CD4-positive, alpha-beta T cell treated with Interleukin-1 beta for 1 hour (primary cell): ENCODE data around the gene PAX2.
A peak's percentile ranks its signal among the peaks of the same experiment; 100 is the strongest.

Source experiments
- DNase-seq, 2 donors: peaks; one replicate each; pipeline ENCODE4 v3.0.0-alpha.2; 2020 to 2022

Gene PAX2

DNA sequence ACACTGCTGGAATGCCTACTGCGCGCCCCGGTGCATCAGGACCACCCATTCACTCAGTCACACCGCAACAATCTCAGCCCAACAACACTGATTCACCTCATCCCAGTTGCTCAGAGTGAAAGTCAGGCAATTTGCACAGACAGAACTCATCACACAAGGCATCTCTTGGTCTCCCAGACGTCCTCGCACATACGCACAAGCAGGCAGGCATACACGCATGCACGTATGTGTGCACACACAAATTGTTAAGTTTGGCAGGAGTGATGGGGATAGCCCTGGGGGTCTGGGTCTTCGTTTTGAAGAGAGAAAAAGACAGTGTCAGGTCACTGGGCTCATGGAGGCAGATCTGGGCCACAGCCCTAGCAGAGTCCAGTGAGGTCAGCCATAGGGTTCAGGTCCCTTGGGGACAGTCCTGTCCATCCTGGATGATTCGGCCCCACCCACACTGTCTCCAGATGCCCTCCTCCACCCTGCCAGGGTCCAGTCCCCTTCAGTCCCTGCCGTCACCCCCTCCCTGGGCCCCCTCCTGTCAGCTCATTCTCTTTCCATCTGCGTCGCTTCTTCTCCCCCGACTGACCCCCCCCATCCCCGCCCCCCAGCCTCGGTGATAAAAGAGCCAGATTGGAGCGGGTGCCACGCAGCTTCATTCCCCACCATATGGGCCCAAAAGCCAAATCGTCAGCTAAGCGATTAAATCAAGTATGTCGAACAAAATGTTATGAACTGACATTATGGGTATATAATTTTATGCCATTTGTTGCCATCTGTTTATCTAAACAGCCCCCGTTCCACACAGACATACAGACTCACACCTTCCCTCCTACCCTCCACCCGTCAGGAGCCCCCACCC is 118.9 kb downstream of the PAX2 start:
- DNase-seq = no peak

DNA sequence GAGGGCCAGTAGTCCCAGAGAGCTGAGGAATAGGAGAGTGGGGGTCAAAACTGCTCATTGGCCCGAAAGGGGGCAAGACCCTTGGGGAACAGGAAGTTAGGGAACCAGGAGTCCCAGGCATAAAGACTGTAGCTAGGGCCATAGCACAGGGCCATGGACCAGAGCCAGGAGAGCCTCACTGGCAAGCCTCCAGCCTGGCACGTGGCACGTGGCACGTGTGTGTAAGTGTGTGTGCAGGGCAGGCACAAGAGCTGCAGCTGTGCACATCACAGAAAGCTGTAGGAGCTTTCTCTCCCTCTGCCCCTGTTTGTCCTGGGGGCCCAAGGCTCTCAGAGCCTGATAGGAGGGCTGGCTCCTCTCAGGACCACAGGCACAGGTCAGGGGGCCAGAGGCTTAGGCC is 119.6 kb downstream of the PAX2 start:
- DNase-seq = no peak

GRCh38 chr10:100866010-100866409 is 120.6 kb downstream of the PAX2 start:
- no peak for DNase-seq

DNA sequence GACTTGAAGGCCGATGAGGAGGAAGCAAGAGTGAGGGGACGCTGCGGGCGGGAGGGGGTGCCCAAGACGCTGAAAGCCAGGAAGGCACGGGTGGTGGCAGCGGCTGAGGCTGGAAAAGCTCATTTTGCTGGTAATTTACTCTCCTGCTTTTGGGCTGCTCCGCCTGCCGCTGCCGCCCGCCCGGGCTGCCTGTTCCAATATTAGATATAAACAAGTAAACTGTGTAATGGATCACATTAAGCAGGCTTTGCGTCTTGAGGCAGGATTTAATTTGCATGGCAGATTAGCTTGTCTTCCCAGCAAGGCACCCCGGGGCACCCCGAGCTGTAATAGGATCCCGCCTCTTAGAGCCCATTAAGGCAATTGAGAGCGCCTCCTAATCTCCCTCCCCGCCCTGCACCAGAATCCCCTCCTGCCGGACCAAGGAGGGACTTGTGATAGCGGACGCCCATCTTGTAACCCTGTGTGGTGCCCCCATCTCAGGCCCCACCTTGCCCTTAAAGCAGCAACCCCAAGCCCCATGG is 121.3 kb downstream of the PAX2 start:
- DNase-seq = no peak

DNA sequence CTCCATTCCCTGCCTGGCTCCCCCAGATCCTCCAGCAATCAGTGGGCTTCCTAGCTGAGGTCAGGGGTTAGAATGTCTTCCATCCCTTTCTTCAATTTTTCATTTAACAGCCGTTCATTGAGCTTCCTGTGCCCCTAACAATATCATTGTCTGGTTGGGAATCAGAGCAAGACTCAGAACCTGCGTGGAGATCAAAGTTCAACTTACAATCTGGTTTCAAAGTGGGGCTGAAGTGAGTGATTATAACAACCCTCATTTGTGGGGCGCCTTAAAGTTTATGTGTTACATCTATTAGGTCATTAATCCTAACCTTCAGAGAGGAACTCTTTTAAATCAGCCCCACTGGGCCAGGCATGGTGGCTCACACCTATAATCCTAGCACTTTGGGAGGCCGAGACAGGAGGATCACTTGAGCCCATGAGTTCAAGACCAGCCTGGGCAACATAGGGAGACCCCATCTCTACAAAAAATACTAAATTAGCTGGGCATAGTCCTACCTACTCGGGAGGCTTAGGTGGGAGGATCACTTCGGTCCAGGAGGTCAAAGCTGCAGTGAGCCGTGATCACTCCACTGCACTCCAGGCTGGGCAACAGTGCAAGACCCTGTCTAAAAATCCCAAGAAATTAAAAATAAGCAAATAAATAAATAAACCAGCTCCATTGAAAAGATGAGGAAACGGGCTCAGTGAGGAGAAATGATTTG is 122.0 kb downstream of the PAX2 start:
- no peak for DNase-seq

DNA sequence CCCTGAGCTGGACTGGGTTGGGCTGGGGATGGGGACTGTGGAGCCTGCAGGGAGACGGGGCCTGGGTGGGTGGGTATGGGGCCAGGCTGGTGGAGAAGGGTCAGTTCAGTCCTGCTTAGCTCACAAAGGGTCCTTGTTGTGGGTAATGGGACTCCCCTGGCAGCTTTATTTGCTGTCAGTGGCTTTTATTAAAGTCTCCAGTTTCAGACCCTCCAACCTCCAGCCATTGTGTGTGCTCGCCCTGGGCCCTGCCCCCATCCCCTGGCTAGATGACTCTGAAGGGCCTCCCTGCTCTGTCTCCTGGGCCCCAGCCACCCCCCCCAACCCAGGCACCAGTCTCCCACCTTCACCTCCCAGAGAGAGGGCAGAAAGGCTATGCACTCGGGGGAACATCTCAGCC is 123.0 kb downstream of the PAX2 start:
- DNase-seq = no peak

DNA sequence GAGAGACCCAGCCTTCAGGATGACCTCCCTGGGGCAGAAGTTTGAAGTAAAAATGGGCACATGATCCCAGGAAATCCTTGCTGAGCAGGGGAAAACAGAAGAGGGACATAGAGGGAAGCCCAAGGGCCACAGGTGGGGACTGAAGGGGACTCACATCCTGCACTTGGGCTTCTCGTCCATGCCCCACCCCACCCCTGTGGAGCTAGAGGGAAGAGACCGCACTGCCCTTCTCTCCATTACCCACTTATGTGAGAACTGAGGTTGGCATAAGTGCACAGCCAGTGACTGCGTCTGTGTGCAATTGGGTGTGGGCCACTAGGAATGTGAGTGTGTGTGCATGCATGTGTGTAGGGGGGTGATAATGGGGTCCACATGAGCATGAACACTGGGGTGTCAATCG is 124.0 kb downstream of the PAX2 start:
- DNase-seq = no peak

DNA sequence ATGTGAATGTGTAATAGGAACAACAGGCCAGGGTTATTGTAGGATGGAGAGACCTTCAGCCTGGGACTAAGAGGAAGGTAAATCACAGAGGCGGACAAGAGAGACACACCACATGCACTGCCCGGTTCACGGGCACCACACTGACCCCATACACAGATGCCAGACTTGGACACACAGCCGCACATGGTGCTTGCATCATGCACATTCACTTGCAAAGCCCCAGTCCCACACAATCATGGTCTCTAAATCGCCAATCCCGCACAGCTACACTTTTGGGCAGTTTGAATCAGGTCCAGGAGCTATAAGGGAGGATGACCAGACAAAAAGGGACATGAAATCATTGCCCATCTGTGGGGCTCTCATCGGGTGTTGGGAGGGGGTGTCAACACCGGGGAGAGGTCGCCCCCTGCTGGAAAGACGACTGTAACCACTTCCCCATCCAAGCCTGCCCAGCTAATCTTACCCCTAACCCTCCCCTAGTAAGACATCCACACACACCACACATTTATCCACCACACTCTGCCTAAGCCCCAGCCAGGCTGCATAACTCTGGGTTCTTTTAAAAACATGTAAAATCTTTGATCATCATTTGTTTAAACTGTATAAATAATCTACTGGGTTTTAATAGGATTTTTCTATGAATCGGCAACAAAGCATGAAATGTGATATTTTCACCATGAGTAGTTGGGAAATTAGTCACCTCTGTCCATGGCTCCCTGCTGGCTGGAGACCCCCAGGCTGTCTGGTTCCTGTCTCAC is 126.8 kb downstream of the PAX2 start:
- peak; percentile 16 to 30 for DNase-seq

- DNase-seq = no peak
Observed at GRCh38 chr10:100873146-100873826, 127.9 kb downstream of the PAX2 start.

- DNase-seq = no peak
Observed at GRCh38 chr10:100873827-100874326, 128.5 kb downstream of the PAX2 start.

- no peak for DNase-seq
Observed at GRCh38 chr10:100874702-100875483, 129.5 kb downstream of the PAX2 start.

GRCh38 chr10:100875484-100876166 is 130.2 kb downstream of the PAX2 start:
- DNase-seq = no peak

DNA sequence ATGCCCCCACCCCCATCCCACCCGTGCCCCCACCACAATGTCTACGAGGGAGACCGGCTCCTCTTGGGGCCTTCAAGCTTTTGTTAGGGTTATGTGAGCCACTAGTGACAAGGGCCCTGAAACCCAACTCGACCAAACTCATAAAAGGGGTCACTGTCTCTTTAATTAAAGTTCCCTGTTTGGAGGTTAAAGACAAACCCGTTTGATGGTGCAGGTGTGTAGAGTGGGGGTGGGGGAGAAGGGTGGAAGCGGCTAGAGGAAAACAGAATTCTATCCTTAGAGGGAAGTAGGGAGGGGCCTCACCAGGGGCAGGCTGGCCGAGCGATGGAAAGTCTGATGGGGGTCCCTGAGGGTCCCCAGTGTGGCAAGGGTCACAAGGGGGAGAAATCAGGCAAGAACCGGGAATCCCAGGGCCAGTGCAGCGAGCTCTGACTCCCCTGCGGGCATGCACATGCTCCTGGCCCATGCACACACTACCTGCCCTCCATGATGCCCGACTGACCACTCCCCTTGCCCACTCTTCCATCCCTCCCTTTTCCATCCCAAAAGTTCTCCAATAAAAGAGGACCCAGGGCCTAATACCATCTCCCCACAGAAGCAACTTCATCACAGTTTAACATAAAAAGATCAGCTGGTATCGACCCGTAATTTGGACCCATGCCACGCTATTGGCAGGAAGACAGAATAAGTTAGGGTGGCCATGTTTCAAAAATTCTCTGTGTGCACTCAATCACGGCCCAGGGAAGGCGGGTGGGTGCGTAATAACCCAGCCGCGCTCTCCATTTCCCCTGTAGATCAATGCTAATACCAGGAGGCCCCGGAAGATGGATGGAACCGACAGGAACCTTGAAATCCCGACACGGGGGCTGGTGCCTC is 131.4 kb downstream of the PAX2 start:
- no peak for DNase-seq

- DNase-seq = no peak
Observed at GRCh38 chr10:100877461-100877850, 132.1 kb downstream of the PAX2 start.

DNA sequence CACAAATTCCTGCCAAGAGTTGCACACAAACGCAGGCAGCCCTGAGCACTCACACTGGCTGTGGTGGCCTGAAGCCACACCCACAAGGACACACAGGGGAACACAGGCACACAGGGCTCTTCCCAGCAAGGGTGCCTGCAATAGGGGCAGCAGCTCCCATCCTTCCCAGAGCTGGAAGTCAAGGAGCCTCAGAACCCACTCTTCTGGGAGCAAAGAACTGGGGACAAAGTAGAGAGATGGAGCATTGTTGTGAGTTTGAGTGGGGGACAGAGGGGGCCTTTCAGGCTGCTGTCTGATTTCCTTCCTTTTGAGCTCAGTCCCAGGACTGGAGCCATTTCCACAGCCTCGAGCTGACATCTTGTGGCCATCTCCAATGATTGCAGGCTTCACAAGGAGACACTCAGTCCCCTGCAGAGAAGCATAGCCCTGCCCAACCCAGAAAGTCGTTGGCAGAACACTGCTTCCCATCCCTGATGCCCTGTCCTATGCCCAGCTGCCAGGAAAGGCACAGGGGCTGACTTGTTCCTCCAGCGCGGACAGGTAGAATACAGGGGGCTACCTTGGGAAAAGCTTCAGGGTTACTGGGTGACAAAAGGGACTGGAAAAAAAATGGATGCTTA is 133.0 kb downstream of the PAX2 start:
- DNase-seq = peak; percentile 13 to 17
